NAMALWA (cell line): ENCODE measurements around the gene AADAC.
"Not testable (repeated sequence)": the region's sequence is repeated elsewhere in the genome, so short reads cannot be mapped to it uniquely, and the experiment has no call there.

ENCODE experiments used
- DNase-seq: peaks from one replicate; pipeline ENCODE4 v3.0.0-alpha.2; 2015; ENCODE audit warnings: low spot score

Gene AADAC

GRCh38 chr3:151798466-151798865 lies 15.4 kb upstream of the AADAC start:
- no peak for DNase-seq

GRCh38 chr3:151800431-151800830 lies 13.5 kb upstream of the AADAC start:
- DNase-seq = no peak

DNA sequence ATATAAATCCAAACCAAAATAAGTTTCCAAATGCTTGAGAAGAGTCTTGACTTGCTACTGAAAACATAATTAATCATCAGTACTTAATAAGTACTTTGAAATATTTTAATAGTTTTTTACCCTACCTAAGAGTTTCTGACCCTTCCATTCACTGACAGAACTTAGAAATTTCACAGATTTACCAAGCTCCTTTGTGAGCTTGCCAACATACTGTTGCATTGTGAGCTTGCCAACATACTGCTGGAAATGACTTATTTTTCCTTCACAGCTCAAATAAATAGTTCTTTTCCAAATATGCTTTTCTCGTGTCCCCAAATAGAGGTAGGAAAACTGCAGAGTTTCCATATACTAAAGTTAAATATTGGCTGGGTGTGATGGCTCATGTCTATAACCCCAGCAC lies 9.6 kb upstream of the AADAC start:
- no peak for DNase-seq

DNA sequence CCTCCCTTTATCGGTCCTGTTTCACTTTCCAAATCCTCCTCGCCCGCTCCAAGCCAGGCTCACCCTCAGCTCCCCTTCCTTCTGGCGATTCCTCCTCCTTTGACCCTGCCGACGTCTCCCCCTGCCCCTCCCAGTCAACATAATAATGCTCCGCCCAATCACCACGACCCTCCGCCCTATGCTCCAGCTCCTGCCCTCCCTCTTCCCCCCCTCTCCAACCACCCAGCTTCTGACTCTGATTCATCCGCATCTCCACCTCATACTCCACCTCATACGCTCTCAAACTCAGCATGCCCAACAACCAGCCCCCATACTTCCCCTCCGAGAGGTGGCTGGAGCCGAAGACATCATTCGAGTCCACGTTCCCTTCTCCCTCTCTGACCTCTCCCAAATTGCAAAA lies 7.1 kb upstream of the AADAC start:
- DNase-seq = no peak

- not testable (repeated sequence) for DNase-seq
Measured at GRCh38 chr3:151808926-151809325, 5.0 kb upstream of the AADAC start.

GRCh38 chr3:151811474-151811873 lies 2.4 kb upstream of the AADAC start:
- no peak for DNase-seq

- no peak for DNase-seq
Measured at GRCh38 chr3:151814588-151814987, 672 bp downstream of the AADAC start.

DNA sequence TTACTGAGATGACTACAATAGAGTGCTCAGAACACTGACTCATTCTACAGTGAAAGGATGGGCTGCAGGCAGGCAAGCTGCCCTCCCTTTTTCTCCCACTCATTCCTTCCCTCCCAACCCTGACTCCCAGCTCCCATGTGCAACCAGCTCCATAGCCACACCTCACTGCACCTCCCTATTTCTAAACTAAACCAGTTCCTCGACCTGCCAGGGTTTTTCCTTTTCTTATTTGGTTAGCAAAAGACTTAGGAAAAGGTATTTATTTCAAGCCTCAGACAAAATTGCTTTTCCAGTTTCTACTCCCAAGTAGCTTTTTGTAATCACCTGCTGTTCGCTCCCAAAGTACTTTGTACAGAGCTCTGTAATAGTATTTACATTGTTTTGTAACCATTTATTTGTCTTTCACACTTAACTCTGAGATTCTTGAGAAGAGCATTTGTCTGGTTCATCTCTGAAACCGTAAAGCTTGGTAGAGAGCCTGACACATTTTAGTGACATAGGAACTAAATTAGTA lies 2.2 kb downstream of the AADAC start:
- no peak for DNase-seq

- DNase-seq = no peak
Measured at GRCh38 chr3:151817473-151817872, 3.6 kb downstream of the AADAC start.

GRCh38 chr3:151818361-151818760 lies 4.4 kb downstream of the AADAC start:
- no peak for DNase-seq

GRCh38 chr3:151819910-151820309 lies 6.0 kb downstream of the AADAC start:
- DNase-seq = no peak

GRCh38 chr3:151827816-151828215 lies 13.9 kb downstream of the AADAC start:
- DNase-seq = no peak

DNA sequence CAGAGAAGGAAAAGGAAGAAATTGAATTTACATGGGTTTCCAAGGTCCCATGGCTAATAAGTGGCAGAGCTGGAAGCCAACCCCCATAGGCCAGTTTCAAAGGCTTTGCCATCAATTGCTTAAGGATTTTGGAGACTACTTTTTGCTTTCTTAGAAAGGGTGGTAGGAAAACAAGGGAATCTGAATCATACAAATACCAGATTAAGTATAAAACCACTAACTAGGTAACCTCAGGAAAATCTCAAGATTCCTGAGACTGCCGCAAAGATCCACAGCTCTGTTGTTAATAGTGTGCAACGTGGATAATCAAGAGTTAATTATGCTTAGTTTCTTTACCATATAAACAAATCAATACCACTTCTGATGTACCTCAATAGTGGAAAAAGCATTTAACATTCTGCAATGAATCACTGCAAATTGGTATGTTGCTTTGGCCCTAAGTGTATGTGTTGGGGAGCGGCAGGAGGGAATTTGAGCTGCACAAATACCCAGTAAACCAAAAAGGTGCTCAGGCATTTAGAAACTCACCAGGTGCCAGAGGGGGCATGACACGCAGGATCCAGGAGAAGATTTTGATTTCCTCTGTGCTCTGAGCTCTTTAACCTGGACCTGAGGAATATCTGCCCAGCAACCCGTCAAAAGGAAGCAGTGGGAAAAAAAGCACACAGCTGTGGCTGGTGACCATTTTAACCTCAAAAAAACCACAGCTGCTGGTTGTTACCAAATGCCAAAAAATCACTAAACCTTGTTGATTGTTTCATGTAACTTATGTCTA lies 22.0 kb downstream of the AADAC start:
- DNase-seq = peak; percentile 6

DNA sequence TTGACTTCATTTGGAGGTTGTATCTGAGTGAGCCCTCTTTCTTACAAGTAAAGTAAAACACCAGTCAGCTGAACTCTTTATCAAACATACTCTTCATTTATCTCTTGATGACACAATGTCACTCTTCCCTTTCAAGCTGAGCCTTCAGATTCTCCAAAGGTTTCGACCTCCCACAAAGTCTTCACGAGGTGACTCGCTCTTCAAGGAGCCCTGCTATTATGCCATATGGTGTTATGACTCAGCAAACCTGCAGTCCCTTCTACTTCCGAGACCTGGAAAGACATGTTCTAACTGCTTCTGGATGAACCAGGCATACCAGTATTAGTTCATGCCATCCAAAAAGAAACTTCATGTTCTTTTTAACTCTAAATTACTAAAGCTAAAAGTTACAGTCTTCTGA lies 23.1 kb downstream of the AADAC start:
- DNase-seq = peak; percentile 7

- DNase-seq = peak; percentile 87
Measured at GRCh38 chr3:151838574-151839312, 24.8 kb downstream of the AADAC start.

- no peak for DNase-seq
Measured at GRCh38 chr3:151839313-151839631, 25.4 kb downstream of the AADAC start.

DNA sequence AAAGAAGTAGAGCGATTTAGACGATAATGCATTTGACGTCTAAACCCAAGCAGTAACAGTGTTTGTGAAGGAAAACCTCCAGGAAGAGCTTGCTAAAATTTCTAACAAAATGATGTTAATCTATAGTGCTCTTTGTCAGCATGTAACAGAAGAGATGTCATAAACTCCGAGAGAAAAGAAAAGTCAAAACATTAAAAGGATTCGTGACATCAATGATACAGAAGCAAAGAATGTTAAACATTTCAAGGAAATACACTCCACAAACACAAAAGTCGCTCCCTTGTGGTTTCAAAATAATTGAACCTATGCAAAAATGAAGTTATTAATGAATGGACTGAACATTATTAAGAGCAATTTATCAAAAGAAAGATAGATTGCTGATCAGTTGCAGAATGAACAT lies 27.9 kb downstream of the AADAC start:
- no peak for DNase-seq

DNA sequence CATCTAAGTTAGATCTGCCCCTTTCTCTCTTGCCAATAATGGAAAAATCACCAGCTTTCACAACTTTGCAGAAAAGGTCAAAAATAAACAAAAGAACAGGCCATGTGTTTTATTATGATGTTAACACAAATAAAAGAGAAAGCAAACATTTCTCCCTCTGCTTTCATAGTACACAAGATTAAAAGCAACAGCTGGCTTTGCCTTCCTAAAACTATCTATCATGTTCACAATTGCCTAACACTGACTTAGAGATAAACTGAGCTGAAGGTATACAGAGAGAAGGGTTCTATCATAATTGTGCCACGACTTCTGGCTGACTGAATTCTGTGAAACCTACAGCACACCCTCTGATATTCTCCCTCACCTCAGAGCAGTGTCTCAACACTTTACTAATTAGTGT lies 29.4 kb downstream of the AADAC start:
- DNase-seq = no peak

- no peak for DNase-seq
Measured at GRCh38 chr3:151845306-151845905, 31.5 kb downstream of the AADAC start.

DNA sequence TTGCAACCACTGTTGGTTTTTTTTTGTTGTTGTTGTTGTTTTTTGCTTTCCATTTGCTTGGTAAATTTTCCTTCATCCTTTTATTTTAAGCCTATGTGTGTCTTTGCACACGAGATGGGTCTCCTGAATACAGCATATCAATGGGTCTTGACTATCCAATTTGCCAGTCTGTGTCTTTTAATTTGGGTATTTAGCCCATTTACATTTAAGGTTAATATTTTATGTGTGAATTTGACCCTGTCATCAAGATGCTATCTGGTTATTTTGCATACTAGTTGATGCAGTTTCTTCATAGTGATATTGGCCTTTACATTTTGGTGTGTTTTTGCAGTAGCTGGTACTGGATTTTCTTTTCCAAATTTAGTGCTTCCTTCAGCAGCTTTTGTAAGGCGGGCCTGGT lies 36.1 kb downstream of the AADAC start:
- DNase-seq = not testable (repeated sequence)

GRCh38 chr3:151852074-151852811 lies 38.3 kb downstream of the AADAC start:
- DNase-seq = no peak

GRCh38 chr3:151856118-151856517 lies 42.2 kb downstream of the AADAC start:
- DNase-seq = no peak
